Sciatic nerve (tissue), 2 donors: Measurements from ENCODE around the gene AQP3. TPM values are rescaled to one million over a fixed set of nuclear protein-coding genes. Genes with fewer than 3 reads are reported as not detected.
"Not testable (repeated sequence)": the region's sequence is repeated elsewhere in the genome, so short reads cannot be mapped to it uniquely, and the experiment has no call there.

Experiments
- ATAC-seq: fragments of 200-7000 bp; cut with Tn5 transposase; one replicate; pipeline ENCODE4 v1.9.1; 2020; ENCODE audit warnings: mild to moderate bottlenecking, moderate library complexity
- DNase-seq: peaks from one replicate; pipeline ENCODE4 v3.0.0-alpha.2; 2020; ENCODE audit warnings: low spot score
- intact Hi-C: fragments of 100-400 bp; cut with DNase I; formaldehyde crosslinking; loops from one replicate; pipeline ENCODE4 v1.14.2; 2022
- microRNA-seq: library from miRNA; unstranded; fragments of <30 nt; microRNA quantifications from one replicate; pipeline ENCODE4 v1.2.0, GENCODE V29; 2020
- total RNA-seq: library from RNA; stranded (reverse); fragmentation: NEBNext Ultra II Directional; extraction: Animal tissue kit (Norgen Biotek cat#: 25700); gene quantifications from one replicate; pipeline ENCODE4 v1.2.1, GENCODE V29; 2021
- donor health status: DM: no; HTN: no; CAD: no.
- donor health status: DM: no; HTN: no; CAD: no.

The AQP3 gene
- total RNA-seq, 1 donor from 2014 or later = 23.7 TPM

GRCh38 chr9:33393986-33394385, 53.4 kb downstream of the AQP3 start:
- intact Hi-C loops, DNase-seq, ATAC-seq: not testable (repeated sequence)

GRCh38 chr9:33393581-33393980, 53.8 kb downstream of the AQP3 start:
- DNase-seq (no peak), ATAC-seq (no peak)
- intact Hi-C loops = no loop called here

GRCh38 chr9:33392591-33393021, 54.8 kb downstream of the AQP3 start:
- intact Hi-C loops, ATAC-seq, DNase-seq: not testable (repeated sequence)

Small RNA genes lying within 50 kb of the gene (microRNA-seq; reads per million reads assigned to microRNA genes)
- gene MIR6851 = not detected

Other genes starting within 250 kb of the AQP3 start
- gene SPINK4, start 207.4 kb downstream of the AQP3 start, total RNA-seq = not detected
- gene BAG1, start 182.9 kb downstream of the AQP3 start, total RNA-seq = 85.6 TPM
- gene CHMP5, start 182.5 kb downstream of the AQP3 start, total RNA-seq = 73.0 TPM
- 45.8 TPM for gene NFX1, start 157.1 kb downstream of the AQP3 start, total RNA-seq
- 36.7 TPM for gene AQP7, start 45.0 kb downstream of the AQP3 start, total RNA-seq
- gene NOL6, start 26.3 kb upstream of the AQP3 start, total RNA-seq = 26.0 TPM
- 1.2 TPM for gene ANKRD18B, start 76.7 kb upstream of the AQP3 start, total RNA-seq